Activated CD8-positive, alpha-beta memory T cell treated with anti-CD3 and anti-CD28 coated beads, Interleukin-2, amount 10 ng/mL, durations not matched to agents 7 days and 5 days (primary cell): Measurements from ENCODE around the gene SYNPR. TPM values are rescaled to one million over a fixed set of nuclear protein-coding genes. Genes with fewer than 3 reads are reported as not detected.
"Not testable (repeated sequence)": the region's sequence is repeated elsewhere in the genome, so short reads cannot be mapped to it uniquely, and the experiment has no call there.

Source experiments
- ATAC-seq: fragments of 150-1000 bp; cut with Tn5 transposase; one replicate; pipeline ENCODE4 v1.10.0; 2021; ENCODE audit warnings: moderate library complexity
- CTCF ChIA-PET: fragments of 350-600 bp; sonication (Branson Sonifier 250); formaldehyde crosslinking; loops from one replicate; lab custom pipeline; 2021; ENCODE audit warnings: antibody characterized with exemption; lab: Charles Lee
- DNase-seq: peaks from one replicate; pipeline ENCODE4 v3.0.0-alpha.2; 2020
- H3K27ac Mint-ChIP-seq: one replicate; pipeline ENCODE4 v1.8.0; 2021; ENCODE audit warnings: mild to moderate bottlenecking, mixed read lengths
- H3K27me3 Mint-ChIP-seq: one replicate; pipeline ENCODE4 v1.8.0; 2021; ENCODE audit warnings: mixed read lengths
- H3K36me3 Mint-ChIP-seq: one replicate; pipeline ENCODE4 v1.8.0; 2021; ENCODE audit warnings: mild to moderate bottlenecking, mixed read lengths
- H3K4me1 Mint-ChIP-seq: one replicate; pipeline ENCODE4 v1.8.0; 2021; ENCODE audit warnings: mixed read lengths
- H3K4me3 Mint-ChIP-seq: one replicate; pipeline ENCODE4 v1.8.0; 2021; ENCODE audit warnings: mild to moderate bottlenecking, moderate library complexity, mixed read lengths
- H3K9me3 Mint-ChIP-seq: one replicate; pipeline ENCODE4 v1.8.0; 2022; ENCODE audit warnings: low read depth, mixed read lengths
- total RNA-seq, 2 experiments: library from RNA; stranded (reverse); gene quantifications; one replicate each; pipeline ENCODE4 v1.2.3, GENCODE V29; 2021

SYNPR gene
- total RNA-seq, 2 experiments from 2014 or later: not detected

DNA sequence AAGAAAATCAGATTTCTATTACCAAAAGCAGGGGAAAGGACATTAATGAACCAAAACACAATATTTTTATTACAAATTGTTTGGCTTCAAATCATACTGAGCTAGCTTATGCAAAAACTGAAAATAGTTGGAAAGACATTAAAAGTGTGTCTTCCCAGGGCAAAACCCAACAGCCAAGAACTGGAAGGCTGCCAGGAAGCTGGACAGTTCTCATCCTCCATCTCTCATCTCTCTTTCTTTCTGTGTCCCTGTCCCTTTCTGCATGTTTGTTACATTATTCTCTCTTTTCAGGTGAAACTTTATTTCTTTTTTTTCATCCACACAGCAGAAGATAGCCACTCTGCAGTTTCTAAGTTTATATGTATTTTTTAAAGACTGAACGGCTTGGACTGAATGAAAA is 333.3 kb downstream of the SYNPR start:
- no peaks in the 10 kb centered on the region for H3K9me3 Mint-ChIP-seq
- ATAC-seq (no peak), DNase-seq (no peak)
- H3K27me3 Mint-ChIP-seq: no peaks in the 10 kb centered on the region
- no peak overlapping the region for H3K4me3 Mint-ChIP-seq
- no peaks in the 10 kb centered on the region for H3K4me1 Mint-ChIP-seq
- H3K27ac Mint-ChIP-seq: no peak overlapping the region
- CTCF ChIA-PET: no interaction called here
- no peaks in the 10 kb centered on the region for H3K36me3 Mint-ChIP-seq

DNA sequence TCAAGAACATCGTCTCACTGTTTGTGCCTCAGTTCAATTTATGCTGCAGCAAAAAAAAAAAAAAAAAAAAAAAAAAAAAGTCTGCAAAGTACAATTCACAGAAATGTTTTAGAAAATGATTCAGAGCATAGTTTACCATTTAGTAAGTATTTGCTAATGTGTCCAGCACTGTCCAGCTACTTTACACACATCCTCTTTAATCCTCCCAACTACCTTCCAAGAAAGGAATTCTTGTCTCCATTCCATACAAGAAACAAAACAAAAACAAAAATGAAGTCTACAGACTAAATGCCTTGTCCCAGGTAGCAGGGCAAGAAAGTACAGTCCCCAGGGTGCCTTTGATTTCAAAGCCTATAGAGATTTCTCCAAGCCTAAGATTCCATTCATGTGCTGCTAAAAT is 335.5 kb downstream of the SYNPR start:
- Mint-ChIP-seq H3K9me3 (no peaks in the 10 kb centered on the region), H3K27ac (no peak overlapping the region), H3K36me3 (no peaks in the 10 kb centered on the region), H3K4me1 (no peaks in the 10 kb centered on the region), H3K27me3 (no peaks in the 10 kb centered on the region), H3K4me3 (no peak overlapping the region)
- ATAC-seq (no peak), DNase-seq (no peak)
- CTCF ChIA-PET: no interaction called here

DNA sequence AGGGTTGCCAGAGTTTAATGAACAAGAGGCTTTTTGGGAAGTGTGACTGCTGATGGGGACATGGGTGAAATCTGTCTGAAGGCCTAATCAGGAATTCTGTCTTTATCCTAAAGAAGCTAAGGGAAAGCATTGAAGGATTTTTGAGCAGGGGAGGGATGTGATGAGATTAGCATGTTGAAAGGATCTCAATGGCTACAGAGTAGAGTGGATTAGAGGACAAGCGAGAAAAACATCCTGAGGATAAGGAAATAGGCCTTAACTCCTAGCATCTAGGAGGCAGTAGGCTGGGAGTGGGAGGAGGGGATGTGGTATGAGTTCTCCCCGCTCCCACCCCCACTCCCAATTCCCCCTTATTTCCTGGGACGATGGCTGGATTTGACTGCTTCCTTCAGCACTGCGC is 339.3 kb downstream of the SYNPR start:
- H3K27me3 Mint-ChIP-seq: no peaks in the 10 kb centered on the region
- CTCF ChIA-PET: no interaction called here
- H3K4me3 Mint-ChIP-seq: no peak overlapping the region
- H3K9me3 Mint-ChIP-seq: peaks cover 4% of the 10 kb centered on the region
- ATAC-seq (no peak), DNase-seq (no peak)
- H3K27ac Mint-ChIP-seq: no peak overlapping the region
- no peaks in the 10 kb centered on the region for H3K4me1 Mint-ChIP-seq
- H3K36me3 Mint-ChIP-seq: no peaks in the 10 kb centered on the region

DNA sequence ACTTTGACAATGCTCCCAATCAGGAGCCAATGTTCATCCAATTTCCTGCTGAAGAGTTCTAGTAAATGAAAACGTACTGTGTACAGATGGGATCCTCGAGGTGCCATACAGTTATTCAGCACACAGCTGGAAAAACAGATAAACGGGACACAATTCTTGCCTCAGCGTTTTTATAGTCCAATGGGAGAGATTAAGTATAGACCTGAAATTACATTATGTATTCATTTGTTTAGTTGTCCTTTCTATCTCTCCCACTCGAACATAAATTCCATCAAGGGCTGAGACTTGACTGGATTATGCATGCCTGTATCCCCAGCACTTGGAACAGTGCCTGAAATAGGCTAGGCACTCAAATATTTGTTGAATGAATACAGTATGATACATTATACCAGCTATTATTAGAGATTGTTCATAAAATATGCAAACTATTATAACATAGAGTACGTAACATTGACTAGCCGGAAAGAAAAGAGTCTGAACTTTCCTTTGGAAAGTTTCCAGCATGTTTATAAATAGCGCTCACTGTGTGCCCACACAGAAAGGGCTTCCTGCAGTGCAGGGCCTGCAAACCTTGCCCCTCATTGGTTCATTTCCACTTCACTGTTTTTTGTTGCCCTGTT is 346.9 kb downstream of the SYNPR start:
- CTCF ChIA-PET: no interaction called here
- no peak overlapping the region for H3K27ac Mint-ChIP-seq

DNA sequence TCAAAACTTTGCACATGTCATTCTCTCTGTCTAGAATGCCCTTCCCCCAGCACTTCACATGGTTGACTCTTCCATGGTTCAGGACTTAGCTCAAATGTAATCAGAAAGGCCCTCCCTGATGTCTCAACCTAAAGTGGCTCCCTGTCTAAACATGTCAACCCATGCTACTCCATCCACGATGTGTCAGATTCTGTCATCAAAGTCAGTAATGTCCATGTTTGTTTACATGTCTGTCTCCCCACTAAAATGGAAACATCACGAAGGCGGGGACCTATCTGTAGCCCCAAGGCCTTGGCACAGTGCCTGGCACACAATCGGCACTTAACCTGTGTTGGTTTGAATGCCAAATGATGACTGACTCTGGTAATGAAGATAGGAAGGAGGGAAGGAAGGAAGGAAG is 353.6 kb downstream of the SYNPR start:
- CTCF ChIA-PET: no interaction called here
- ATAC-seq: no peak
- no peak for DNase-seq
- no peak overlapping the region for H3K27ac Mint-ChIP-seq
- no peak overlapping the region for H3K4me3 Mint-ChIP-seq
- no peaks in the 10 kb centered on the region for H3K4me1 Mint-ChIP-seq
- no peaks in the 10 kb centered on the region for H3K36me3 Mint-ChIP-seq
- no peaks in the 10 kb centered on the region for H3K27me3 Mint-ChIP-seq
- H3K9me3 Mint-ChIP-seq: no peaks in the 10 kb centered on the region

More for the DNA sequence above, 346.9 kb downstream of the SYNPR start:
- H3K4me3 Mint-ChIP-seq: no peak overlapping the region
- H3K27me3 Mint-ChIP-seq: no peaks in the 10 kb centered on the region
- H3K4me1 Mint-ChIP-seq: no peaks in the 10 kb centered on the region
- ATAC-seq: no peak
- DNase-seq: no peak
- H3K9me3 Mint-ChIP-seq: peaks cover 4% of the 10 kb centered on the region
- H3K36me3 Mint-ChIP-seq: no peaks in the 10 kb centered on the region

DNA sequence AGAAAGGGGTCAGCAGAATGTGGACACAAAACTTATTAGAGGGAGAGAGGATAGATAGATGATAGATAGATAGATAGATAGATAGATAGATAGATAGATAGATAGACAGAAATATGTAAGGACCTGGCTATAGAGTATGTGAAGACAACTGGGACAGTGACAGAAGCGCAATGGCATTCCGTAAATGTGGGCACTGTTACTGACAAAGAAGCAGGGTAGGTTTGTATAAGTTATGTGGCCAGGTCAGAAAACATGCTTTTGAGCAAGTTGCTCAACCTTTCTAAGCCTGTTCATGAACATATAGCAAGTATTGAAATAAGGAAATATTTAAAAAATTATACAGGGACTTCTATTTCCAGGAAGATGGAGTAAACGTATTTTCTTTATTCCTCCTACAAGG is 357.1 kb downstream of the SYNPR start:
- H3K4me1 Mint-ChIP-seq: no peaks in the 10 kb centered on the region
- no peaks in the 10 kb centered on the region for H3K9me3 Mint-ChIP-seq
- ATAC-seq (no peak), DNase-seq (no peak)
- no peak overlapping the region for H3K27ac Mint-ChIP-seq
- CTCF ChIA-PET: no interaction called here
- no peaks in the 10 kb centered on the region for H3K36me3 Mint-ChIP-seq
- H3K27me3 Mint-ChIP-seq: no peaks in the 10 kb centered on the region
- H3K4me3 Mint-ChIP-seq: no peak overlapping the region

DNA sequence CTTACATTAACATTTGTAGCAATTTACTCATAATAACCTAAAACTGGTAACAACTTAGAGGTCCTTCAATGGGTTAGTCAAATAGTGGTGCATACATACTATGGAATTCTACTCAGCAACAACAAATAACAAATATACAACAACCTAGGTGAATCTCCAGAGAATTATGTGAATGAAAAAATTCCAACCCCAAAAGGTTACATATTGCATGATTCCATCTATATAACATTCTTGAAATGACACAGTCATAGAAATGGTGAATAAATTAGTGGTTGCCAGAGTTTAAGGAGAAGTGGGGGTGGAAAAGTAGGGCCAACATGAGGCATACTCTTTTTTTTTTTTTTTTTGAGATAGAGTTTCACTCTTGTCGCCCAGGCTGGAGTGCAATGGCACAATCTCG is 361.7 kb downstream of the SYNPR start:
- DNase-seq (no peak), ATAC-seq (no peak)
- CTCF ChIA-PET: no interaction called here
- no peak overlapping the region for H3K27ac Mint-ChIP-seq
- no peaks in the 10 kb centered on the region for H3K27me3 Mint-ChIP-seq
- no peak overlapping the region for H3K4me3 Mint-ChIP-seq
- no peaks in the 10 kb centered on the region for H3K4me1 Mint-ChIP-seq
- H3K36me3 Mint-ChIP-seq: no peaks in the 10 kb centered on the region
- H3K9me3 Mint-ChIP-seq: no peaks in the 10 kb centered on the region

DNA sequence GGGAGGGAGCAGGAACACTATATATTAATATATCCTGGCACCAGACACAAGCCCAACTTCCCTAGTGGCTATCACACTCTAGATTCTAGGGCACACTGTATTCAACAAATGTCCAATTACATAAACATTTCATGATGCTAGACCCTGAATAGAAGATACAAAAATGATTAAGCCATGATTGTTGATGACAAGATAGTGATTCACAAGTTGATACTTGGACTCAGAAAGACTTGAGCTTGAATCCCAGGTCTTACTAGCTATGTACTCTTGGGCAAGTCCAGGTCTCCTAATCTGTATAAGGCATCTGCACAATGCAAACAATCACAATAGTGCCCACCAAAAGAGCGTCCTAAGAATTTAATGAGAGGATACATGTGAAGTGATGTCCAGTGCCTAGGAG is 364.4 kb downstream of the SYNPR start:
- H3K27ac Mint-ChIP-seq: no peak overlapping the region
- no peaks in the 10 kb centered on the region for H3K4me1 Mint-ChIP-seq
- H3K4me3 Mint-ChIP-seq: no peak overlapping the region
- no peaks in the 10 kb centered on the region for H3K27me3 Mint-ChIP-seq
- no peaks in the 10 kb centered on the region for H3K9me3 Mint-ChIP-seq
- DNase-seq (no peak), ATAC-seq (no peak)
- CTCF ChIA-PET: no interaction called here
- H3K36me3 Mint-ChIP-seq: no peaks in the 10 kb centered on the region

DNA sequence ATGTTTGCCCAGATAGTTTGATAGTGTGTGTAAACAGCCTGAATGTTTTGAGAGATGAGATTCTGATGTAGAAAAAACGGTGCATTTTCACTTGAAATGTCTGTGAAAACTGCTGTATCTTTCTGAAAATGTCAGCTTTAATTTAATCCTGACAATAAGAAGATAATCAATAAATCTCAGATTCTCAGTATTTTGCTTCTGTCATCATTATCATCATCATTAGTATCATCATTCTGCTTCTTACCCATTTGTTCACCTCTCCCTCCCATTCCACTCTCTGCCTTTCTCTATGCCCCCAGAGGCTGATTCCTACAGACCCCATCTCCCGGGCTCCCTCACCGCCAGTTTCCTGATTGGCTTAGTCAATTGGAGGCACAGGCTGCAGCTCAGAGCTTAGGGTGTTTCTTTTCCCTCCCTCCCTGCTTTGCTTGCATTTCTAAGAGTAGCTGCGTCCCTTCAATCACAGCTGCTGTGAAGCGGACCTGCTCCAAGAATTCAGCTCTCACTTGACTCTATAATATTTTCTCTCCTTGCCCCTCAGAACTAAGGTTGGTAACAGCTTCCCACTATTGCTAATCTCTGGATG is 366.2 kb downstream of the SYNPR start:
- Mint-ChIP-seq H3K4me1 (no peaks in the 10 kb centered on the region), H3K9me3 (no peaks in the 10 kb centered on the region), H3K27me3 (no peaks in the 10 kb centered on the region), H3K4me3 (no peak overlapping the region), H3K36me3 (no peaks in the 10 kb centered on the region), H3K27ac (no peak overlapping the region)
- CTCF ChIA-PET: interaction anchor here (0.7 kb wide), 1 partner anchor 1096 kb away, joined by 3 read pairs; no protein-coding TSS in a partner anchor
- DNase-seq: no peak
- no peak for ATAC-seq

DNA sequence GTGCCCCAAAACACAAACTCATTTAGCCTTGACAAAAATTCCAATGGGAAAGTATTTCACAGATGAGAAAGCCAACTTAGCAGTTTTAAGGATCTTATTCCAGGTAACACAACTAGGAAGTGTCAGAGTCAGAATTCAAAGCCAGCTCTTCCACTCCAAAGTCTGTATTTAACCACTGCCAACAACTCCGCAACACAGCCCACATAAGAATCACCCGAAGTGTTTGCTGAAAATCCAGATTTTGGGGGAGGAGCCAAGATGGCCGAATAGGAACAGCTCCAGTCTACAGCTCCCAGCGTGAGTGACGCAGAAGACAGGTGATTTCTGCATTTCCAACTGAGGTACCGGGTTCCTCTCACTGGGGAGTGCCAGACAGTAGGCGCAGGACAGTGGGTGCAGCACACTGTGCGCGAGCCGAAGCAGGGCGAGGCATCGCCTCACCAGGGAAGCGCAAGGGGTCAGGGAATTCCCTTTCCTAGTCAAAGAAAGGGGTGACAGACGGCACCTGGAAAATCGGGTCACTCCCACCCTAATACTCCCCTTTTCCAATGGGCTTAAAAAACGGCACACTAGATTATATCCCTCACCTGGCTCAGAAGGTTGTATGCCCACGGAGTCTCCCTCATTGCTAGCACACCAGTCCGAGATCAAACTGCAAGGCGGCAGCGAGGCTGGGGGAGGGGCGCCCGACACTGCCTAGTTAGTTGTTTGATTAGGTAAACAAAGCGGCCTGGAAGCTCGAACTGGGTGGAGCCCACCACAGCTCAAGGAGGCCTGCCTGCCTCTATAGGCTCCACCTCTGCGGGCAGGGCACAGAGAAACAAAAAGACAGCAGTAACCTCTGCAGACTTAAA is 367.0 kb downstream of the SYNPR start:
- DNase-seq, H3K4me3 Mint-ChIP-seq, H3K4me1 Mint-ChIP-seq, H3K36me3 Mint-ChIP-seq, H3K27me3 Mint-ChIP-seq, CTCF ChIA-PET, H3K9me3 Mint-ChIP-seq, H3K27ac Mint-ChIP-seq, ATAC-seq: not testable (repeated sequence)

DNA sequence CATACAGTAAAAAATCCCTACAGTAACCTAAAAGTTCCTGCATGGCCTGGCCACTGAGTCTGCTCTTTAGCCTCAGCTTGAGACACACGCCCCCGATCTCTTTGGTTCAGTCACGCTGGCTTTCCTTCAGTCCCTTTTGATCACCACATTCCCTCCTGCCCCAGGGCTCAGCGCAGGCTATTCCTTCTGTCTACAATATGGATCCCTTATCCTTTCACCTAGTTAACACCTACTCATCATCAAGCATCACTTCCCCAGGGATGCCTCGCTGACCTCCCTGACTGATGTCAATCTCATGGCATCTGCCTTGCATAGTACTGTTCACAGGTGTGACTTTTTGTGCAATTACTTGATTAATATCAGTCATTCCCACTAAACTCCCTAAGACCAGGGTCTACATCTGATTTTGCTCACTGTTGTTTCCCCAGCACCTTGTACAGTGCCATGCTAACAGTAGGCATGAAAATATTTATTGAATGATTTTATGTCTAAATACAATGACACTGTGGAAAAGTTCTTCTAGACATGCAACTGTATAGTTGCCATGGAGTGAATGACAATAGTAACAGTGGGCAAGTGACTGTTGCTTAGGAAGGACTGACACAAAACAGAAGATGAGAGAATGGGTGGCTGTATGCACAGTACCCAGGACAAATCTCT is 374.1 kb downstream of the SYNPR start, which contains the start of gene SNTN:
Gene SNTN (plus strand): TSS at position 610 of the 660 bp plus-strand sequence. CDS start 13 bp downstream, at position 623.
- Mint-ChIP-seq H3K27ac (no peak within 1 kb of the TSS), H3K27me3 (no peaks in the 10 kb centered on the region), H3K9me3 (no peaks in the 10 kb centered on the region)

DNA sequence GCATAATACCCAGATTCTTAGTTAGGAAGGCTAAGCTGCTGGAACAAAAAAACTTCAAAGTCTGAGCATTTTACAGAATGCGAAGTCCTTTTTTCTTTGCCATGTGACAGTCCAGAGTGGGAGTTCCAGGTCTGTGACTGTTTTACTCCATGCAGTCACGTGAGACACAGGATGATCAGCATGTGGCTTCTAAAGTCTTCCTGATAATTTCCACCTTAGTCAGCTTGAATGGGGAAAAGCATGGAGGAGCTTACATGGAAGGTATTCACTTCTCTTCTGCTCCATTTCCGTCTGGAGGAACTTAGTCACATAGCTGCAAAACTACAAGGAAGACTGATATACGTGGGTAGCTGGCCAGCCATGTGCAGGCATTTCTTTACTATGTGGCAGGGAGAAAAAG is 376.1 kb downstream of the SYNPR start:
- no peak overlapping the region for H3K4me3 Mint-ChIP-seq
- H3K27me3 Mint-ChIP-seq: no peaks in the 10 kb centered on the region
- DNase-seq (no peak), ATAC-seq (no peak)
- H3K4me1 Mint-ChIP-seq: no peaks in the 10 kb centered on the region
- H3K27ac Mint-ChIP-seq: no peak overlapping the region
- CTCF ChIA-PET: no interaction called here
- H3K9me3 Mint-ChIP-seq: no peaks in the 10 kb centered on the region
- no peaks in the 10 kb centered on the region for H3K36me3 Mint-ChIP-seq

More for the DNA sequence above, 374.1 kb downstream of the SYNPR start, which contains the start of gene SNTN:
- CTCF ChIA-PET: no interaction called here
- H3K4me3 Mint-ChIP-seq: no peak within 1 kb of the TSS
- H3K4me1 Mint-ChIP-seq: no peaks in the 10 kb centered on the region
- ATAC-seq: no peak
- DNase-seq: no peak
- H3K36me3 Mint-ChIP-seq: no peaks in the 10 kb centered on the region

DNA sequence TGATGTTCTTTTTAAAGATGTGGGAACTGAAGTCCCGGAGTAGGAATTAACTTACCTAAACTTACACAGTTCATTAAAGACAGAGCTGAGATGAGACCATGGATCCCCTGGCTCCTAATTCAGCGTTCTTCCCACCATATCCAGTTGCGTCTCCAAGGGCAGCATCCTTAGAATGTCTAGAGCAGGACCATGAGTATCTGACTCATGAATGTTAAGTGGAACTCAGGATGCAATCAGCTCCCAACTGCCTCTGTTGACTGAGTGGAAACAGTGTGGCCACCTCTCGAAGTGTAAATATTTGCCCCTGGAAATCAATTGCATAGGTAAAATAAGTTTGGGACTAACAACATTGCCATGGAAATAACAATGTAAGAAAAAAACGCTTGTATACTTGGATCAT is 376.8 kb downstream of the SYNPR start:
- ATAC-seq (no peak), DNase-seq (no peak)
- CTCF ChIA-PET: no interaction called here
- Mint-ChIP-seq H3K9me3 (no peaks in the 10 kb centered on the region), H3K27ac (no peak overlapping the region), H3K4me1 (no peaks in the 10 kb centered on the region), H3K27me3 (no peaks in the 10 kb centered on the region), H3K4me3 (no peak overlapping the region), H3K36me3 (no peaks in the 10 kb centered on the region)
